Stomach (tissue), 19 donors: ENCODE results near the gene HPGD. TPM values are rescaled to one million over a fixed set of nuclear protein-coding genes. Genes with fewer than 3 reads are reported as not detected.

Experiments
- DNase-seq, 2 donors: peaks; one replicate each; pipeline versions ENCODE4 v3.0.0 to v3.0.0-alpha.2; 2013 to 2019
- H3K27ac ChIP-seq, 5 donors: fragments of 200-600 bp in 4 of 5; sonication (generic) in 4 of 5; one replicate each; pipeline ENCODE4 v1.5.1; 2013 to 2019; ENCODE audit warnings: mild to moderate bottlenecking in 1 of 5, moderate library complexity in 1 of 5
- H3K27me3 ChIP-seq, 3 donors: fragments of 200-600 bp; sonication (generic); one replicate each; pipeline ENCODE4 v1.5.1; 2017 to 2019; ENCODE audit warnings: mixed run types in 1 of 3
- H3K36me3 ChIP-seq, 4 donors: fragments of 200-600 bp; sonication (generic); 1 replicate in 3 of 4; 2 replicates in 1 of 4; pipeline ENCODE4 v1.5.1; 2016 to 2019
- H3K4me1 ChIP-seq, 4 donors: fragments of 200-600 bp; sonication (generic); one replicate each; pipeline ENCODE4 v1.5.1; 2016 to 2019
- H3K4me3 ChIP-seq, 4 donors: fragments of 200-600 bp; sonication (generic) in 3 of 4; one replicate each; pipeline ENCODE4 v1.5.1; 2016 to 2019; ENCODE audit warnings: mild to moderate bottlenecking in 1 of 4
- H3K9me3 ChIP-seq, 4 donors: fragments of 200-600 bp; sonication (generic); one replicate each; pipeline ENCODE4 v1.5.1; 2016 to 2019
- CTCF ChIP-seq, 7 experiments: fragments of 450-650 bp in 4 of 7; fragments of 200-600 bp in 3 of 7; sonication (generic) in 3 of 7; IDR thresholded peaks; one replicate each; pipeline ENCODE4 v1.5.1; 2016 to 2019; ENCODE audit warnings: antibody characterized with exemption in 7 of 7, control low read depth in 2 of 7, mild to moderate bottlenecking in 1 of 7
- EP300 ChIP-seq: sonication (generic); formaldehyde crosslinking; IDR thresholded peaks from one replicate; pipeline ENCODE4 v1.6.1; 2017; ENCODE audit warnings: antibody characterized with exemption
- POLR2A ChIP-seq, 4 donors: fragments of 450-650 bp; IDR thresholded peaks; one replicate each; pipeline ENCODE4 v1.6.1; 2016; ENCODE audit warnings: antibody characterized with exemption in 4 of 4, control low read depth in 2 of 4, mild to moderate bottlenecking in 1 of 4, moderate library complexity in 1 of 4
- POLR2AphosphoS5 ChIP-seq, 3 donors: sonication (generic); formaldehyde crosslinking; IDR thresholded peaks; one replicate each; pipeline ENCODE4 v1.6.1; 2016; ENCODE audit warnings: antibody characterized with exemption in 3 of 3
- WGBS, 5 donors: extraction: QIAGEN DNeasy Blood & Tissue Kit in 3 of 5; methylation state at CpG; one replicate each; pipeline versions ENCODE4 v1.1.5 to v1.1.7; 2013 to 2018; 5-methylcytosine and 5-hydroxymethylcytosine counted together
- intact Hi-C: fragments of 100-400 bp; cut with DNase I; formaldehyde crosslinking; loops from one replicate; pipeline ENCODE4 v1.15.1; 2023; ENCODE audit warnings: low total_unique reads
- long read RNA-seq, 10 donors: transcript quantifications; one replicate each; lab custom pipeline, GENCODE V29; 2026
- polyA plus RNA-seq, 3 donors: library from polyadenylated mRNA; stranded (reverse); fragments of 200-250 nt; gene quantifications; one replicate each; pipeline ENCODE4 v1.2.3, GENCODE V29; 2013
- total RNA-seq, 5 donors: library from RNA; depleted of rRNA; stranded (reverse); fragments of >200 nt; gene quantifications; one replicate each; pipeline versions ENCODE4 v1.1.0 to v1.2.3, GENCODE V29; 2014 to 2016
- donor health status: healthy with polysubstance abuse.
- donor health status: Bipolar disorder and iron deficiency.
- donor health status: healthy.

The HPGD gene
- 100 to 1,000 TPM in 1 of 5 donors, 10 to 100 TPM in 4; 13.6 to 492 (median 53.6) TPM for total RNA-seq
- polyA plus RNA-seq = 100 to 1,000 TPM in 1 of 3 donors, 10 to 100 TPM in 2; 30.0 to 396 (median 37.1) TPM
- long read RNA-seq, donor 1, transcript HPGD-202 (7 exons, 3,027 nt) = major isoform, 49 of 94 reads
- long read RNA-seq, donor 1, partial matches to known transcripts = 39 of 94 reads
- long read RNA-seq, donor 1, other reads (novel, unspliced or antisense) = 0 of 94 reads
- long read RNA-seq, donor 2, transcript HPGD-204 (5 exons, 1,910 nt) = minor isoform, 6 of 65 reads
- long read RNA-seq, donor 2, transcript HPGD-202 (7 exons, 3,027 nt) = major isoform, 47 of 65 reads
- long read RNA-seq, donor 2, partial matches to known transcripts = 7 of 65 reads
- long read RNA-seq, donor 2, other reads (novel, unspliced or antisense) = 0 of 65 reads
- long read RNA-seq, donor 3, transcript HPGD-202 (7 exons, 3,027 nt) = major isoform, 17 of 26 reads
- long read RNA-seq, donor 3, partial matches to known transcripts = 7 of 26 reads
- long read RNA-seq, donor 3, other reads (novel, unspliced or antisense) = 0 of 26 reads
- long read RNA-seq, donor 4, transcript HPGD-202 (7 exons, 3,027 nt) = major isoform, 10 of 11 reads
- long read RNA-seq, donor 4, partial matches to known transcripts = 0 of 11 reads
- long read RNA-seq, donor 4, other reads (novel, unspliced or antisense) = 0 of 11 reads
- long read RNA-seq, donor 5, transcript HPGD-202 (7 exons, 3,027 nt) = major isoform, 16 of 26 reads
- long read RNA-seq, donor 5, partial matches to known transcripts = 8 of 26 reads
- long read RNA-seq, donor 5, other reads (novel, unspliced or antisense) = 0 of 26 reads
- long read RNA-seq, donor 6, transcript HPGD-202 (7 exons, 3,027 nt) = major isoform, 194 of 298 reads
- long read RNA-seq, donor 6, transcript HPGD-210 (3 exons, 786 nt) = minor isoform, 10 of 298 reads
- long read RNA-seq, donor 6, transcript HPGD-207 (2 exons, 536 nt) = minor isoform, 13 of 298 reads
- long read RNA-seq, donor 6, partial matches to known transcripts = 72 of 298 reads
- long read RNA-seq, donor 6, other reads (novel, unspliced or antisense) = 0 of 298 reads
- long read RNA-seq, donor 7, transcript HPGD-202 (7 exons, 3,027 nt) = major isoform, 92 of 157 reads
- long read RNA-seq, donor 7, transcript HPGD-204 (5 exons, 1,910 nt) = minor isoform, 8 of 157 reads
- long read RNA-seq, donor 7, partial matches to known transcripts = 51 of 157 reads
- long read RNA-seq, donor 7, other reads (novel, unspliced or antisense) = 0 of 157 reads
- long read RNA-seq, donor 8, transcript HPGD-202 (7 exons, 3,027 nt) = major isoform, 21 of 29 reads
- long read RNA-seq, donor 8, partial matches to known transcripts = 5 of 29 reads
- long read RNA-seq, donor 8, other reads (novel, unspliced or antisense) = 0 of 29 reads
- long read RNA-seq, donor 9, transcript HPGD-202 (7 exons, 3,027 nt) = major isoform, 9 of 13 reads
- long read RNA-seq, donor 9, partial matches to known transcripts = 0 of 13 reads
- long read RNA-seq, donor 9, other reads (novel, unspliced or antisense) = 0 of 13 reads
- long read RNA-seq, donor 10, transcript HPGD-202 (7 exons, 3,027 nt) = major isoform, 41 of 54 reads
- long read RNA-seq, donor 10, transcript HPGD-207 (2 exons, 536 nt) = minor isoform, 5 of 54 reads
- long read RNA-seq, donor 10, partial matches to known transcripts = 5 of 54 reads
- long read RNA-seq, donor 10, other reads (novel, unspliced or antisense) = 0 of 54 reads

GRCh38 chr4:174522183-174523024 is at the start of gene HPGD:
Gene HPGD, minus strand, starts transcription at chr4:174522488. Its CDS starts 37 bp downstream, at chr4:174522451.
- Histone ChIP-seq H3K4me1 (peaks cover 8 to 50% (median 21%) of the 10 kb centered on the region in 4 donors), H3K9me3 (no peaks in the 10 kb centered on the region), H3K27me3 (peaks cover 0 to 16% (median 0%) of the 10 kb centered on the region in 3 donors), H3K27ac (peak within 1 kb of the TSS; percentile 77 to 88 (median 85)), H3K36me3 (no peaks in the 10 kb centered on the region), H3K4me3 (peak within 1 kb of the TSS; percentile 61 to 69 (median 64))
- peak; percentile 75 to 93 for DNase-seq
- TF ChIP-seq POLR2AphosphoS5 (IDR thresholded peaks at IDR 0.05) = peak in 2 of 3 donors; percentile 41 to 74
- no peak for TF ChIP-seq POLR2A (IDR thresholded peaks at IDR 0.05)
- 0 to 2% (median 0%) methylated on average over 19 to 60 of the region's 60 CpGs for WGBS, 5 donors
- intact Hi-C loops = no loop called here

GRCh38 chr4:174564529-174564928 is 42.2 kb upstream of the HPGD start:
- H3K27me3 ChIP-seq = no peaks in the 10 kb centered on the region
- no peak for DNase-seq
- H3K4me3 ChIP-seq = no peak overlapping the region
- no peaks in the 10 kb centered on the region for H3K9me3 ChIP-seq
- no peak overlapping the region for H3K27ac ChIP-seq
- no peaks in the 10 kb centered on the region for H3K36me3 ChIP-seq
- no peaks in the 10 kb centered on the region for H3K4me1 ChIP-seq
- intact Hi-C loops = no loop called here
- TF ChIP-seq CTCF (IDR thresholded peaks at IDR 0.05) = no peak
- TF ChIP-seq EP300 = no peak
- no peak for TF ChIP-seq POLR2AphosphoS5 (IDR thresholded peaks at IDR 0.05)
- TF ChIP-seq POLR2A (IDR thresholded peaks at IDR 0.05) = no peak
- WGBS, 5 donors = 39 to 65% (median 42%) methylated on average over 2 of the region's 2 CpGs

DNA sequence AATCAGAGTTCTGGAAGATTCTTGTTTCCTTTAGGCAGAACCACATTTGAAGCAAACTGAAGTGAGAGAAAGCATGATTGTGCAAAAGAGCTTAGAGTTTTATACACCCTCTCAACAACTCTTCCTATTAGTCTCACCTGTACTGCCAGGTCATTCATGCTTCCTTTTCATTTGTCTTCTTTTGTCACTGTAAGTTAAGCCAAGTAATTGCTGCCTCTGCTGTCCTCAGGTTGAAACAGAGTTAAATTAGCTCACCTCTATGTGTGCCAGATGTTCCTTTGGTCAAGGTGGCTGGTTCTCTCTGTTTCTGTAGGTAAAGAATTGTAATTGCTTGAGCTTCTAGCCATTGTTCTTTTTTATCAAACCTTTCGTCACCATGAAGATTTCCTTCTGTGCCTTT is 41.1 kb upstream of the HPGD start:
- 50 to 77% (median 68%) methylated on average over 1 of the region's 1 CpG for WGBS, 5 donors
- H3K27me3 ChIP-seq = no peaks in the 10 kb centered on the region

More for the DNA sequence above, 41.1 kb upstream of the HPGD start:
- H3K27ac ChIP-seq = no peak overlapping the region
- H3K4me1 ChIP-seq = no peaks in the 10 kb centered on the region
- intact Hi-C loops = no loop called here
- H3K4me3 ChIP-seq = no peak overlapping the region
- TF ChIP-seq POLR2AphosphoS5 (IDR thresholded peaks at IDR 0.05) (no peak), EP300 (no peak), POLR2A (IDR thresholded peaks at IDR 0.05) (no peak), CTCF (IDR thresholded peaks at IDR 0.05) (no peak)
- no peak for DNase-seq
- H3K36me3 ChIP-seq = no peaks in the 10 kb centered on the region
- no peaks in the 10 kb centered on the region for H3K9me3 ChIP-seq
